ENCODE measurements around the gene ALLC.

ALLC gene

GRCh38 chr2:3662239-3662638 is 4.2 kb downstream of the ALLC start:
- no peak for TF ChIP-seq CTCF (IDR thresholded peaks at IDR 0.05)

GRCh38 chr2:3664118-3664517 is 6.1 kb downstream of the ALLC start:
- TF ChIP-seq CTCF (IDR thresholded peaks at IDR 0.05): no peak

GRCh38 chr2:3664925-3665324 is 6.9 kb downstream of the ALLC start:
- TF ChIP-seq CTCF (IDR thresholded peaks at IDR 0.05): no peak

GRCh38 chr2:3665886-3666612 is 8.0 kb downstream of the ALLC start:
- no peak for TF ChIP-seq CTCF (IDR thresholded peaks at IDR 0.05)

GRCh38 chr2:3666613-3666975 is 8.6 kb downstream of the ALLC start:
- no peak for TF ChIP-seq CTCF (IDR thresholded peaks at IDR 0.05)

- no peak for TF ChIP-seq CTCF (IDR thresholded peaks at IDR 0.05)
Measured at GRCh38 chr2:3667151-3667631, 9.2 kb downstream of the ALLC start.

- no peak for TF ChIP-seq CTCF (IDR thresholded peaks at IDR 0.05)
Measured at GRCh38 chr2:3669656-3670055, 11.7 kb downstream of the ALLC start.

- no peak for TF ChIP-seq CTCF (IDR thresholded peaks at IDR 0.05)
Measured at GRCh38 chr2:3670376-3670775, 12.4 kb downstream of the ALLC start.
